ENCODE data around the gene LOXL1.

- TF ChIP-seq, protein P1, sequence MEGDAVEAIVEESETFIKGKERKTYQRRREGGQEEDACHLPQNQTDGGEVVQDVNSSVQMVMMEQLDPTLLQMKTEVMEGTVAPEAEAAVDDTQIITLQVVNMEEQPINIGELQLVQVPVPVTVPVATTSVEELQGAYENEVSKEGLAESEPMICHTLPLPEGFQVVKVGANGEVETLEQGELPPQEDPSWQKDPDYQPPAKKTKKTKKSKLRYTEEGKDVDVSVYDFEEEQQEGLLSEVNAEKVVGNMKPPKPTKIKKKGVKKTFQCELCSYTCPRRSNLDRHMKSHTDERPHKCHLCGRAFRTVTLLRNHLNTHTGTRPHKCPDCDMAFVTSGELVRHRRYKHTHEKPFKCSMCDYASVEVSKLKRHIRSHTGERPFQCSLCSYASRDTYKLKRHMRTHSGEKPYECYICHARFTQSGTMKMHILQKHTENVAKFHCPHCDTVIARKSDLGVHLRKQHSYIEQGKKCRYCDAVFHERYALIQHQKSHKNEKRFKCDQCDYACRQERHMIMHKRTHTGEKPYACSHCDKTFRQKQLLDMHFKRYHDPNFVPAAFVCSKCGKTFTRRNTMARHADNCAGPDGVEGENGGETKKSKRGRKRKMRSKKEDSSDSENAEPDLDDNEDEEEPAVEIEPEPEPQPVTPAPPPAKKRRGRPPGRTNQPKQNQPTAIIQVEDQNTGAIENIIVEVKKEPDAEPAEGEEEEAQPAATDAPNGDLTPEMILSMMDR (IDR thresholded peaks at IDR 0.05; ENCODE audit: poor library complexity) = no peak
- TF ChIP-seq EZH2 (IDR thresholded peaks at IDR 0.05; ENCODE audit: borderline replicate concordance) = no peak
Observed at GRCh38 chr15:73957785-73958184, 31.5 kb downstream of the LOXL1 start.

All from hepatocyte (in vitro differentiated cells).